ENCODE results near the gene MAGI2. TPM values are rescaled to one million over a fixed set of nuclear protein-coding genes. Genes with fewer than 3 reads are reported as not detected.

The MAGI2 gene
- total and polyA plus RNA-seq, 2 of the 13 experiments (the other 11 are each of a cell fraction or from before 2014, with no cell fraction given): 1.5 to 3.8 TPM

DNA sequence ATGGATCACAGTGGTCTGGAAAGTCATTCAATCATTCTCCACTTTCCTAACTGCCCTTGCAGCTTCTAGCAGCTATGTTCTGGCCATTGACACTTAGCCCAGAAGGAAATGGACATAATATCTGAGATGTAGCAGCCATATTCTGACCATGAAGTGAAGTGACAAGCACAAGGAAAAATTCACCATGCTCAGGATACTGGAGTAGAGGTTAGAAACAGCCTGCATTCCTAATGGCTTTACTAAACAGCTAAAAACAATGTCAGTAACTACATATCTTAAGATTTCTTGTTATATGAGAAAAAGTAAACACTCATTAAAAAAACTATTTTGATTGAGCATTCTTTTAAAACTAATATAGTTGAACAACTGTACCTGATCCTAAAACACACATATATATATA is 443.8 kb downstream of the MAGI2 start (continued):
- TF ChIP-seq, protein P1, sequence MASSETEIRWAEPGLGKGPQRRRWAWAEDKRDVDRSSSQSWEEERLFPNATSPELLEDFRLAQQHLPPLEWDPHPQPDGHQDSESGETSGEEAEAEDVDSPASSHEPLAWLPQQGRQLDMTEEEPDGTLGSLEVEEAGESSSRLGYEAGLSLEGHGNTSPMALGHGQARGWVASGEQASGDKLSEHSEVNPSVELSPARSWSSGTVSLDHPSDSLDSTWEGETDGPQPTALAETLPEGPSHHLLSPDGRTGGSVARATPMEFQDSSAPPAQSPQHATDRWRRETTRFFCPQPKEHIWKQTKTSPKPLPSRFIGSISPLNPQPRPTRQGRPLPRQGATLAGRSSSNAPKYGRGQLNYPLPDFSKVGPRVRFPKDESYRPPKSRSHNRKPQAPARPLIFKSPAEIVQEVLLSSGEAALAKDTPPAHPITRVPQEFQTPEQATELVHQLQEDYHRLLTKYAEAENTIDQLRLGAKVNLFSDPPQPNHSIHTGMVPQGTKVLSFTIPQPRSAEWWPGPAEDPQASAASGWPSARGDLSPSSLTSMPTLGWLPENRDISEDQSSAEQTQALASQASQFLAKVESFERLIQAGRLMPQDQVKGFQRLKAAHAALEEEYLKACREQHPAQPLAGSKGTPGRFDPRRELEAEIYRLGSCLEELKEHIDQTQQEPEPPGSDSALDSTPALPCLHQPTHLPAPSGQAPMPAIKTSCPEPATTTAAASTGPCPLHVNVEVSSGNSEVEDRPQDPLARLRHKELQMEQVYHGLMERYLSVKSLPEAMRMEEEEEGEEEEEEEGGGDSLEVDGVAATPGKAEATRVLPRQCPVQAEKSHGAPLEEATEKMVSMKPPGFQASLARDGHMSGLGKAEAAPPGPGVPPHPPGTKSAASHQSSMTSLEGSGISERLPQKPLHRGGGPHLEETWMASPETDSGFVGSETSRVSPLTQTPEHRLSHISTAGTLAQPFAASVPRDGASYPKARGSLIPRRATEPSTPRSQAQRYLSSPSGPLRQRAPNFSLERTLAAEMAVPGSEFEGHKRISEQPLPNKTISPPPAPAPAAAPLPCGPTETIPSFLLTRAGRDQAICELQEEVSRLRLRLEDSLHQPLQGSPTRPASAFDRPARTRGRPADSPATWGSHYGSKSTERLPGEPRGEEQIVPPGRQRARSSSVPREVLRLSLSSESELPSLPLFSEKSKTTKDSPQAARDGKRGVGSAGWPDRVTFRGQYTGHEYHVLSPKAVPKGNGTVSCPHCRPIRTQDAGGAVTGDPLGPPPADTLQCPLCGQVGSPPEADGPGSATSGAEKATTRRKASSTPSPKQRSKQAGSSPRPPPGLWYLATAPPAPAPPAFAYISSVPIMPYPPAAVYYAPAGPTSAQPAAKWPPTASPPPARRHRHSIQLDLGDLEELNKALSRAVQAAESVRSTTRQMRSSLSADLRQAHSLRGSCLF (CRISPR knock-in tag; IDR thresholded peaks at IDR 0.05; ENCODE audit: borderline replicate concordance): no peak
- TF ChIP-seq, protein P2, sequence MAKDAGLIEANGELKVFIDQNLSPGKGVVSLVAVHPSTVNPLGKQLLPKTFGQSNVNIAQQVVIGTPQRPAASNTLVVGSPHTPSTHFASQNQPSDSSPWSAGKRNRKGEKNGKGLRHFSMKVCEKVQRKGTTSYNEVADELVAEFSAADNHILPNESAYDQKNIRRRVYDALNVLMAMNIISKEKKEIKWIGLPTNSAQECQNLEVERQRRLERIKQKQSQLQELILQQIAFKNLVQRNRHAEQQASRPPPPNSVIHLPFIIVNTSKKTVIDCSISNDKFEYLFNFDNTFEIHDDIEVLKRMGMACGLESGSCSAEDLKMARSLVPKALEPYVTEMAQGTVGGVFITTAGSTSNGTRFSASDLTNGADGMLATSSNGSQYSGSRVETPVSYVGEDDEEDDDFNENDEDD (CRISPR knock-in tag; IDR thresholded peaks at IDR 0.05; ENCODE audit: borderline replicate concordance): no peak
- TF ChIP-seq, protein P3, sequence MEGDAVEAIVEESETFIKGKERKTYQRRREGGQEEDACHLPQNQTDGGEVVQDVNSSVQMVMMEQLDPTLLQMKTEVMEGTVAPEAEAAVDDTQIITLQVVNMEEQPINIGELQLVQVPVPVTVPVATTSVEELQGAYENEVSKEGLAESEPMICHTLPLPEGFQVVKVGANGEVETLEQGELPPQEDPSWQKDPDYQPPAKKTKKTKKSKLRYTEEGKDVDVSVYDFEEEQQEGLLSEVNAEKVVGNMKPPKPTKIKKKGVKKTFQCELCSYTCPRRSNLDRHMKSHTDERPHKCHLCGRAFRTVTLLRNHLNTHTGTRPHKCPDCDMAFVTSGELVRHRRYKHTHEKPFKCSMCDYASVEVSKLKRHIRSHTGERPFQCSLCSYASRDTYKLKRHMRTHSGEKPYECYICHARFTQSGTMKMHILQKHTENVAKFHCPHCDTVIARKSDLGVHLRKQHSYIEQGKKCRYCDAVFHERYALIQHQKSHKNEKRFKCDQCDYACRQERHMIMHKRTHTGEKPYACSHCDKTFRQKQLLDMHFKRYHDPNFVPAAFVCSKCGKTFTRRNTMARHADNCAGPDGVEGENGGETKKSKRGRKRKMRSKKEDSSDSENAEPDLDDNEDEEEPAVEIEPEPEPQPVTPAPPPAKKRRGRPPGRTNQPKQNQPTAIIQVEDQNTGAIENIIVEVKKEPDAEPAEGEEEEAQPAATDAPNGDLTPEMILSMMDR (CRISPR knock-in tag; IDR thresholded peaks at IDR 0.05): no peak
- TF ChIP-seq ZNF205 (CRISPR knock-in tag; IDR thresholded peaks at IDR 0.05) (no peak), ZNF792 (CRISPR knock-in tag; IDR thresholded peaks at IDR 0.05) (no peak), ZZZ3 (CRISPR knock-in tag; IDR thresholded peaks at IDR 0.05; ENCODE audit: borderline replicate concordance) (no peak), ZEB1 (IDR thresholded peaks at IDR 0.05; ENCODE audit: insufficient replicate concordance, low read depth) (no peak)
- TF ChIP-seq, protein P4, sequence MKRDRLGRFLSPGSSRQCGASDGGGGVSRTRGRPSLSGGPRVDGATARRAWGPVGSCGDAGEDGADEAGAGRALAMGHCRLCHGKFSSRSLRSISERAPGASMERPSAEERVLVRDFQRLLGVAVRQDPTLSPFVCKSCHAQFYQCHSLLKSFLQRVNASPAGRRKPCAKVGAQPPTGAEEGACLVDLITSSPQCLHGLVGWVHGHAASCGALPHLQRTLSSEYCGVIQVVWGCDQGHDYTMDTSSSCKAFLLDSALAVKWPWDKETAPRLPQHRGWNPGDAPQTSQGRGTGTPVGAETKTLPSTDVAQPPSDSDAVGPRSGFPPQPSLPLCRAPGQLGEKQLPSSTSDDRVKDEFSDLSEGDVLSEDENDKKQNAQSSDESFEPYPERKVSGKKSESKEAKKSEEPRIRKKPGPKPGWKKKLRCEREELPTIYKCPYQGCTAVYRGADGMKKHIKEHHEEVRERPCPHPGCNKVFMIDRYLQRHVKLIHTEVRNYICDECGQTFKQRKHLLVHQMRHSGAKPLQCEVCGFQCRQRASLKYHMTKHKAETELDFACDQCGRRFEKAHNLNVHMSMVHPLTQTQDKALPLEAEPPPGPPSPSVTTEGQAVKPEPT (CRISPR knock-in tag; IDR thresholded peaks at IDR 0.05; ENCODE audit: low read depth): no peak
- TF ChIP-seq, protein P5, sequence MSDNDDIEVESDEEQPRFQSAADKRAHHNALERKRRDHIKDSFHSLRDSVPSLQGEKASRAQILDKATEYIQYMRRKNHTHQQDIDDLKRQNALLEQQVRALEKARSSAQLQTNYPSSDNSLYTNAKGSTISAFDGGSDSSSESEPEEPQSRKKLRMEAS (IDR thresholded peaks at IDR 0.05): no peak
